Panc1 (cell line): ENCODE measurements around the gene ENDOG. TPM values are rescaled to one million over a fixed set of nuclear protein-coding genes. Genes with fewer than 3 reads are reported as not detected.
A peak's percentile ranks its signal among the peaks of the same experiment; 100 is the strongest.
"Not testable (repeated sequence)": the region's sequence is repeated elsewhere in the genome, so short reads cannot be mapped to it uniquely, and the experiment has no call there.

Experiments
- ATAC-seq: fragments of 200-7000 bp; cut with Tn5 transposase; 2 replicates; pipeline ENCODE4 v1.9.1; 2020; ENCODE audit warnings: mild to moderate bottlenecking, moderate library complexity
- BruUV-seq: library from RNA; stranded (reverse); fragments of 400-500 nt; replicated peaks from 2 replicates; lab custom pipeline; 2021; lab: Mats Ljungman, UMichigan
- CTCF ChIA-PET: fragments of 300-600 bp; sonication (Branson Sonifier 250); formaldehyde crosslinking; loops from one replicate; lab custom pipeline; 2022; ENCODE audit warnings: antibody characterized with exemption; lab: Charles Lee
- POLR2A ChIA-PET: fragments of 300-600 bp; sonication (Branson Sonifier 250); formaldehyde crosslinking; loops from one replicate; lab custom pipeline; 2022; ENCODE audit warnings: antibody characterized with exemption; lab: Charles Lee
- DNase-seq: peaks from one replicate; pipeline ENCODE4 v3.0.0-alpha.2; 2010; ENCODE audit warnings: low read depth, low spot score
- H3K27ac ChIP-seq: 2 replicates; pipeline ENCODE4 v1.5.1; 2011; ENCODE audit warnings: mild to moderate bottlenecking, low read length, inconsistent platforms
- H3K27me3 ChIP-seq: fragments of 200-500 bp; sonication (Bioruptor generic); 2 replicates; pipeline ENCODE4 v1.6.0; 2014; ENCODE audit warnings: low read length, inconsistent platforms; ENCODE audit not compliant: control insufficient read depth, insufficient read depth
- H3K36me3 ChIP-seq: fragments of 200-500 bp; sonication (Bioruptor generic); 2 replicates; pipeline ENCODE4 v1.5.1; 2014; ENCODE audit warnings: inconsistent platforms, mild to moderate bottlenecking, low read length, moderate library complexity; ENCODE audit not compliant: control insufficient read depth, insufficient read depth
- H3K4me1 ChIP-seq: 2 replicates; pipeline ENCODE4 v1.5.1; 2011; ENCODE audit warnings: inconsistent platforms, mild to moderate bottlenecking, low read length, moderate library complexity; ENCODE audit not compliant: control insufficient read depth, insufficient read depth
- H3K4me3 ChIP-seq, 2 experiments: 2 replicates each; pipeline ENCODE4 v1.5.1; 2011 to 2012; ENCODE audit warnings: low read depth in 2 of 2, low read length in 2 of 2, mild to moderate bottlenecking in 2 of 2, inconsistent platforms in 1 of 2, moderate library complexity in 1 of 2
- H3K9me3 ChIP-seq: fragments of 200-500 bp; sonication (Bioruptor generic); 2 replicates; pipeline ENCODE4 v1.5.1; 2014; ENCODE audit warnings: low read depth, mild to moderate bottlenecking, inconsistent platforms, low read length, moderate library complexity; ENCODE audit not compliant: control insufficient read depth, insufficient read depth
- CTCF ChIP-seq: fragments of 450-650 bp; IDR thresholded peaks from 2 replicates; pipeline ENCODE4 v1.5.1; 2017; ENCODE audit warnings: mild to moderate bottlenecking
- POLR2AphosphoS5 ChIP-seq: IDR thresholded peaks from 2 replicates; pipeline ENCODE4 v1.6.1; 2012; ENCODE audit warnings: mild to moderate bottlenecking, low read depth, low read length, moderate library complexity
- REST ChIP-seq, 2 experiments: IDR thresholded peaks; 2 replicates each; pipeline ENCODE4 v1.6.1; 2011 to 2012; ENCODE audit warnings: low read depth in 2 of 2, control low read depth in 1 of 2, low read length in 1 of 2, mild to moderate bottlenecking in 1 of 2, moderate library complexity in 1 of 2; ENCODE audit not compliant: insufficient read depth in 1 of 2
- SIN3A ChIP-seq: IDR thresholded peaks from 2 replicates; pipeline ENCODE4 v1.6.1; 2012; ENCODE audit warnings: low read depth, mild to moderate bottlenecking, low read length, moderate library complexity, borderline replicate concordance; ENCODE audit not compliant: insufficient read depth
- TCF7L2 ChIP-seq: IDR thresholded peaks from 2 replicates; pipeline ENCODE4 v1.6.1; 2011; ENCODE audit warnings: mild to moderate bottlenecking, low read depth, low read length, inconsistent platforms
- in situ Hi-C: cut with HindIII; loops from 2 replicates; pipeline ENCODE4 v1.10.0; 2016; ENCODE audit warnings: low sequenced_read_pairs, low pct_unique_long_range_greater_than_20kb
- intact Hi-C: fragments of 100-400 bp; cut with micrococcal nuclease; formaldehyde crosslinking; loops from one replicate; pipeline ENCODE4 v1.10.0; 2022; ENCODE audit not compliant: unreplicated experiment
- total RNA-seq: library from RNA; stranded (reverse); gene quantifications from one replicate; pipeline ENCODE4 v1.2.1, GENCODE V29; 2021; ENCODE audit not compliant: unreplicated experiment

The ENDOG gene
- total RNA-seq, 1 experiment from 2014 or later: 39.9 TPM

GRCh38 chr9:128847803-128848202, 29.5 kb downstream of the ENDOG start:
- ChIA-PET POLR2A (no interaction called here), CTCF (no interaction called here)
- no peak overlapping the region for H3K27ac ChIP-seq
- DNase-seq (no peak), ATAC-seq (no peak)
- no peaks in the 10 kb centered on the region for H3K9me3 ChIP-seq
- no TSS peak for BruUV-seq
- no peaks in the 10 kb centered on the region for H3K27me3 ChIP-seq
- no peak for TF ChIP-seq POLR2AphosphoS5
- no peak for TF ChIP-seq SIN3A
- TF ChIP-seq TCF7L2: no peak
- no peak for TF ChIP-seq CTCF
- no peak for TF ChIP-seq REST (IDR thresholded peaks at IDR 0.05; ENCODE audit: insufficient read depth in 1 of 2, low read depth in 2 of 2, low read length in 1 of 2)
- H3K4me3 ChIP-seq: no peak overlapping the region
- in situ Hi-C loops (no loop called here), intact Hi-C loops (no loop called here)
- no peaks in the 10 kb centered on the region for H3K36me3 ChIP-seq
- no peaks in the 10 kb centered on the region for H3K4me1 ChIP-seq

- POLR2A ChIA-PET, H3K36me3 ChIP-seq, H3K27ac ChIP-seq, H3K9me3 ChIP-seq, BruUV-seq, intact Hi-C loops, CTCF ChIA-PET, H3K4me1 ChIP-seq, DNase-seq, ATAC-seq, H3K27me3 ChIP-seq, H3K4me3 ChIP-seq, in situ Hi-C loops: not testable (repeated sequence)
Observed at GRCh38 chr9:128851024-128851423, 32.7 kb downstream of the ENDOG start.

DNA sequence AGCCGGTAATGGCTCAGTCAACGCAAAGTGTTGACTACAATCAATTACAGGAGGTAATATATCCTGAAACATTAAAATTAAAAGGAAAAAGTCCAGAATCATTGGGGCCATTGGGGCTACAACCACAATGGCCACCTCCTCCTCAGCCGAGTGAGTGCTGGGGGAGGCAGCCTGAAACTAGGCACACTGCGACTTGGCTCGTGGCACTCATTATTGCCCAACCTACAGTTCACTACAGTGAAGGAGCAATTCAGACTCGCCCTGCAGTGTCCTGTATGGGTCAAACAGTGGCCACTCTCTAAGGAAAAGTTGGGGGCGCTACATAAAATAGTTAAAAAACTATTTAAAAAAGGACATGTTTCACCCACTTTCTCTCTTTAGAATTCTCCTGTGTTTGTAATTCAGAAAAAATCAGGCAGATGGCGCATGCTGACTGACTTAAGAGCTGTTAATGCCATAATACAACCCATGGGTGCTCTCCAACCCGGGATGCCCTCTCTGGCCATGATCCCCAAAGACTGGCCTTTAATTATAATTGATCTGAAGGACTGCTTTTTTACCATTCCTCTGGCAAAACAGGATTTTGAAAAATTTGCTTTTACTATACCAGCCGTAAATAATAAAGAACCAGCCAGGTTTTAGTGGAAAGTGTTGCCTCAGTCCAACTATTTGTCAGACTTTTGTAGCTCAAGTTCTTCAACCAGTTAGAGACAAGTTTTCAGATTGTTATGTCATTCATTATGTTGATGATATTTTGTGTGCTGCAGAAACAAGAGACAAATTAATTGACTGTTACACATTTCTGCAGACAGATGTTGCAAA, 33.7 kb downstream of the ENDOG start:
- intact Hi-C loops, BruUV-seq, H3K27ac ChIP-seq, ATAC-seq, H3K36me3 ChIP-seq, H3K4me1 ChIP-seq, H3K9me3 ChIP-seq, in situ Hi-C loops, POLR2A ChIA-PET, H3K27me3 ChIP-seq, DNase-seq, H3K4me3 ChIP-seq: not testable (repeated sequence)
- peak; percentile 66 for TF ChIP-seq CTCF
- CTCF ChIA-PET: interaction anchor here (0.9 to 1.0 kb wide), 2 partner anchors 76 to 83 kb away, joined by 3 to 5 read pairs; no protein-coding TSS in a partner anchor

- H3K27me3 ChIP-seq, H3K36me3 ChIP-seq, DNase-seq, H3K4me1 ChIP-seq, intact Hi-C loops, ATAC-seq, H3K27ac ChIP-seq, H3K9me3 ChIP-seq, H3K4me3 ChIP-seq, in situ Hi-C loops, POLR2A ChIA-PET, BruUV-seq: not testable (repeated sequence)
- CTCF ChIA-PET: interaction anchor here (0.9 to 1.0 kb wide), 2 partner anchors 75 to 83 kb away, joined by 3 to 5 read pairs; no protein-coding TSS in a partner anchor
Observed at GRCh38 chr9:128852646-128853045, 34.3 kb downstream of the ENDOG start.
